NCI-H82 treated with DMSO at 0.1 percent for 48 hours (cell line): ENCODE data around the gene DRAXIN.

Source experiments
- DNase-seq: peaks from one replicate; lab custom pipeline; 2025; ENCODE audit not compliant: unreplicated experiment; lab: John Stamatoyannopoulos, UW

DRAXIN gene

GRCh38 chr1:11684070-11684469 is 7.4 kb upstream of the DRAXIN start:
- peak; percentile 86 for DNase-seq

- no peak for DNase-seq
Measured at GRCh38 chr1:11685210-11685752, 6.2 kb upstream of the DRAXIN start.

DNA sequence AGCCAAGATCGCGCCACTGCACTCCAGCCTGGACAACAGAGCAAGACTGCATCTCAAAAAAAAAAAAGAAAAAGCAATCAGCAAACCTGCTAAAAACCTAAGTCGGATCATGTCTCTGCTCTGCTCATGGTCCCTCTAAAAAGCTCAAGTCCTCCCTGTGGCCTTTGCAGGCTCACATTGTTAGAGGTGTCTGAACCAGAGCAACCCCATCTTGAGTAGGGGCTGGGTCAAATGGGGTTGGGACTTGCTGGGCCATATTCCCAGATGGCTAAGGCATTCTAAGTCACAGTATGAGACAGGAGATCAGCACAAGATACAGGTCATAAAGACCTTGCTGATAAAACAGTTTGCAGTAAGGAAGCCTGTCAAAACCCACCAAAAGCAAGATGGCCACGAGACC is 3.0 kb upstream of the DRAXIN start:
- no peak for DNase-seq

DNA sequence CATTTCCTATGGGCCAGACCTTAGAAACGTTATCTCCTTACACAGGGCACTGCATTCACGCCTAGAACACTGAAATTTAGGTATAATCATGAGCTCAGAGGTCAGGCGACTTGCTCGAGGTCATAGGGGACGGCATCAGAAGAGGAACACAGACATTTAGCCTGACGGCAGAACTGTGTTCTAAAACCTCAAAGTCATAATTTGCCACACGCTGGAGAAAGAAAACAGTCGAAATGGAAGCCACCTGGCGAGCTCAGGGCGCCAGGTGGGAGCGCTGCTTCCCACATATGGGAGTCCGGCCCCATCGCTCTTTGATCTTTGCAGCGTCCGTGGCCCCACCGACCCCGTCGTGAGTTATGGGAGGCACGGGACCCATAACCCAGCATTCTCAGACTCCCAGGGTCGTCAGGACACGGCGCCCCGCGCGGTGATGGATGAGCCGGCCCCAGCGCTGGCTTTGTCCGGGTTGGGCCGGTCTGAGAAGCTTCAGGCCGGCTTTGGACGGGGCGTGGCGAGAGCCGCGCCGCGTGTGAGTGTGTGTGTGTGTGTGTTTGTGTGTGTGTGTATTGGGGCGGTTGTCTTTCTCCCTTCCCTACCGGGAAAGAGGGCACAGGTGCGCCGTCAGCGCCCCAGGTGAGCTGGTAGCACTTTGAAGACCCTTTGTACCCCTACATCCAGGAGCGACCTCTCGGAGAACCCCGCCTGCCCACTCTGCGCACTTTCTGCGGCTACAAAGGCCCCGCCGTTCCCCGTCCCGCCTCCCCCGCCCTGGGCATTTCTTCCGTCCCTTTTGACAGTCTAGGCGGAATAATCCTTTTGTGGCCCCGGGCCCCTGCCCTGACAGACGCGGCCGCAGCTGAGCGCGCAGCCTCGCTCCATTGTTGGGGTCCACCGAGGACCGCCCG is 861 bp upstream of the DRAXIN start:
- no peak for DNase-seq

DNA sequence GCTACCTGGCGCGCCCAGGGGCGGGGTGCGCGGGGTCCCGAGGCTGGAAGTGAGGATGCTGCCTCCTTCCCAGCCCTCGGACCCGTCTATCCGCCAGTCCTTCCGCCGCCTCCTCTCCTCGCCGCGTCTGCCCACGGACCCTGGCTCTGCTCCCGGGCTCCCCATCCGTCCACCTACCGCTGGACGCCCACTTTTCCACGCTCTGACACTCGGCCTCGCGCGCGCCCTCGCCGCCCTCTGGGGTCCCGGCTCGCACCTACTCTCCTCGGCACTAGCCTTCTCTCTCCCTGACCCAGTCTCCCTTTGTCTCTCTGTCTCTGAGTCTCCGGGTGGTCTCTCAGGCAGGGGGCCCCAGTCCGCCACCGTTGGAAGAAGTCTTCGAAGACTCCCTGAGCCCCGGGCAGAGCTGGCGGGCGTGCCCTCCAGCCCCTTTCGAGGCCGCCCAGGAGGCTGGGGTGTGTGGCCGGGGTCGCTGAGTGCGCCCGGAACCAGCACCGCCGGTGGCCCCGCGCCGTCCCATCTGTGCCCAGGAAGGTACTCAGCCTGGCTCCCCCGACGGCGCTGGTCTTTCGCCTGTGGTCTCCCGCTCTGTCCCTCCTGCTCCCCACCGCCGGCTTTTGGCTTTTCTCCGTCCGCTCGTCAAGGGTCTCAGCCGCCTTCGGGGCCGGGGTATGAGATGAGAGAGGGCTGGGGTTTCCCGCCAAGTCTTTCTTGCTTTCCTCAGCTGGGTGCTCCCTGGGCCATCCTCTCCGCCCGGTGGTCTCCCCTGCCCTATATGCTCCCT is 610 bp downstream of the DRAXIN start:
- DNase-seq: no peak

GRCh38 chr1:11693024-11693590 is 1.6 kb downstream of the DRAXIN start:
- DNase-seq: no peak

- DNase-seq: no peak
Measured at GRCh38 chr1:11693917-11694316, 2.4 kb downstream of the DRAXIN start.

DNA sequence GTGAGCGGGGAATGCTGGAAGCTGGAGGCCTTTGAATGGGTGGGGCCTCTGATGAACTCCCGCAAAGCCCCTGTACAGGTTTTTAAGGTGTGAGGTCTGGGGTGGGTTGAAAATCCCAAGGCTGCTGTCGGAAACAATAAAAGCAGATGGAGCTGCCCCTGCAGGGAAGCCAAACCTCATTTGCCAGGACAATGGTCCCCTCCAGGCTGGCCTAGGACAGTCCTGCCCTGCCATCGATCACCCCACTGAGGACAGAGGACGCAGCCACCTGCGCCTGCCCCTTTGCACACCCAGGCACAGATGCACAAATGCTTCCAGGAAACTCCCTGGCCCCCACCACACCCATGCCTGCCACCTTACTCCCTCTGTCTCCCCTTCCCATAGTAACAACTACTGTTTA is 4.4 kb downstream of the DRAXIN start:
- DNase-seq: no peak

DNA sequence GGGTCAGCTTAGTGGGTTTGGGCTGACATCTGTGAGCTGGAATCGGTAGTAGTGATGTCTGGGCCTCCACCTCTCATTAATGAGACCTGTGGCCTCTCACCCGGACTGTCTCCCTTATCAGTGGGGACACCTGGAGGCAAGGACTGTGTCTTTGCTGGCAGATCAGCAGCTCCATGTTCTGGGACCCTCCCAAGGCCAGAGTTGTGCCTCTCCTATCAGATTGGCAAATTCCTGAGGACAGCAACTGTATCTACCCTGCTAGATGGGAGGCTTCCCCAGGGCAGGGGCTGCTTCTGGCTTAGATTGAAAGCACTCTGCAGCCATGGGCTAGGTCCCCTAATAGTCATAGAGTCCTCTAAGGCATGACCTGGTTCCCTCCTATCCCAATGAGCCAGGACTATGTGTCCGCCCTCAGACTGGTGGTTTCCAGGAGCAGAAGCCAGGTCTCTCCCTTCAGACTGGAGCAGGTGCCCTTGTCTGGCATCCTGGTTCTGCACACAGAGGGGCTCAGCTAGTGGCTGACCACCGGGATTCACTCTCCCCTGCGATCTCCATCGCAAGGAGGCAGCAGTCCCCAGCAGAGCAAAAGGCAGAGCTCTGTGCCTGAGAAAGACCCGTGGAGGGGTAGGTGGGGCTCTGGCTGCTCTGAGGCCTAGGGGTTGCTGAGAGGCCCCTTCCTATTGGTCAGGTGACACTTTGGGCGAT is 5.8 kb downstream of the DRAXIN start:
- DNase-seq: no peak

DNA sequence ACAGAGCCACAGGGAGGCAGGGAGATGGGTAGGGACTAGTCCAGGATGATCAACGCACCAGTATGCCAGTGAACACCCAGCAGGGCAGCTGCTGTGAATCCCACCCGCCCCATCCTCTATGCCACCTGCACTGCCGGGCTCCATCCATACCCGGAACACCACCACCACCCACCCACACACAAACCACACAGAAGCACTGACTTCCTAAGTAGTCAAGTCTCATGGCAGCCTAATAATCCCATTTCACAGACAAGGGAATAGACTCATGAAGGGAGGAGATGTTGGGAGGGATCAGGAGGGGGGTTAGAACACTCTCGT is 6.3 kb downstream of the DRAXIN start:
- DNase-seq: no peak

DNA sequence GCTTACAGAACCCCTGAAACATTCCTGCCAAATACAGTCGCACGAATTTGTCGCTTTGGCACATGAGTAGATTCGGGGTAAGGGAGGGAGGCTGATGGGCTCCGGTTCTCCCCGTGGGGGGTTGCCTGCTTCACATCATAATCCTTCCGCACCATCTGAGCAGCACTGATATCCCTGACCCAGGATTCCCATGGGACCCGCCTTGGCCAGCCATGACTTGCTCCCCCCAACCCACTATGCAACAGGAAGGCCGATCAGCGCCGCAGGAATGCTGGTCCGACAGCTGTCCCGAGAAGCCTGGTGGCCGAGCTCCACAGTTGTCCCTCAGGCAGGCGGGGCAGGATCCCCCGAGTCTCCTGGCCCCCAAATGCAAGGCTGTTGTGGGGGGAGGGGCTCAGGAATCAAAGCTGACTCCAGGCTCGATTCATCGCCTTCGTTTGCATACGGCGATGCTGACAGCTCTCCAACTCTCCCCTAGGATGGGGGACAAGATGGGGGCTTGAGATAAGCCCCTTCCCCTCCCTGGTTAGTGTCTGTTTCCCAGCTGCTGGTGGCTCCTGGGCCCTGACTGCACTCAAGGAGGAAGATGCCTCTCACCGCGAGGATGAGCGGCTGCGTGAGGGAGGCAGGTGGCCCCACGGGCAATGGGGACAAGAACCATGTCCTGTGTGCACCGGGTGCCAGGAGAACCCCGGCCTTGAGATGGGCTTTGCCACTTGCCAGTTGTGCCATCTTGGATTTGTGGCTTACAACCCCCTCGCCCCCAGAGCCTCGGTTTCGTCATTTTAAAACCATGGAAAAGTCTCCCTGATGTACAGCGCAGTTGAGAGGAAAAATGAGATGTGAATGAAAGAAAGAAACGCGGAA is 9.3 kb downstream of the DRAXIN start:
- DNase-seq: peak; percentile 90

GRCh38 chr1:11701551-11701961 is 10.0 kb downstream of the DRAXIN start:
- DNase-seq: no peak

GRCh38 chr1:11701981-11702803 is 10.7 kb downstream of the DRAXIN start:
- no peak for DNase-seq

- peak; percentile 66 for DNase-seq
Measured at GRCh38 chr1:11703357-11704193, 12.1 kb downstream of the DRAXIN start.

DNA sequence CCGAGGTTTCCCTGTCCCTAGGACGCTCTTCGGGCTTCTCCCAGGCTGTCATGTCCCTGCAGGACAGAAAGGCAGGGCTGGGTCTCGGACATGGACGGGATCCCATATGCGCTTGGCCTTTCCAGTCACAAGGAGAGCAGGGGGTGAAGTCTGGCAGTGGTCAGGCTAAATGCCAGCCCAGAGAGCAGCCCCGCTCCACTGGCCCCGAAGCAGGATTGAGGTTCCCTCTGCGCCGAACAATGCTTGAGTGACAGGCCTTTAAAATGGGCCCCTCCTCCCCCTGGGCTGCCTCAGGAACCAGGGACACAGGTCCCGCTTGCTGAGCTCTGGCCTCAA is 12.7 kb downstream of the DRAXIN start:
- DNase-seq: no peak

GRCh38 chr1:11704691-11705475 is 13.4 kb downstream of the DRAXIN start:
- DNase-seq: no peak

- no peak for DNase-seq
Measured at GRCh38 chr1:11705596-11705995, 14.1 kb downstream of the DRAXIN start.

- no peak for DNase-seq
Measured at GRCh38 chr1:11706292-11706691, 14.8 kb downstream of the DRAXIN start.
